ENCODE results near the gene NFAM1.

The NFAM1 gene

GRCh38 chr22:42358643-42359558 is 73.3 kb downstream of the NFAM1 start:
- no peak overlapping the region for H3K4me3 ChIP-seq (ENCODE audit: low read length)
- TF ChIP-seq ZNF274 (IDR thresholded peaks at IDR 0.05; ENCODE audit: low read depth, low read length): no peak

GRCh38 chr22:42357634-42358296 is 74.4 kb downstream of the NFAM1 start:
- no peak overlapping the region for H3K4me3 ChIP-seq (ENCODE audit: low read length)
- TF ChIP-seq ZNF274 (IDR thresholded peaks at IDR 0.05; ENCODE audit: low read depth, low read length): no peak

- TF ChIP-seq ZNF274 (IDR thresholded peaks at IDR 0.05; ENCODE audit: low read depth, low read length): no peak
- no peak overlapping the region for H3K4me3 ChIP-seq (ENCODE audit: low read length)
These were observed 75.0 kb downstream of the NFAM1 start for GRCh38 chr22:42357221-42357620.

- H3K4me3 ChIP-seq (ENCODE audit: low read length): no peak overlapping the region
- no peak for TF ChIP-seq ZNF274 (IDR thresholded peaks at IDR 0.05; ENCODE audit: low read depth, low read length)
These were observed 75.7 kb downstream of the NFAM1 start for GRCh38 chr22:42356533-42356932.

- no peak for TF ChIP-seq ZNF274 (IDR thresholded peaks at IDR 0.05; ENCODE audit: low read depth, low read length)
- H3K4me3 ChIP-seq (ENCODE audit: low read length): no peak overlapping the region
These were observed 78.1 kb downstream of the NFAM1 start for GRCh38 chr22:42353883-42354727.

GRCh38 chr22:42350373-42350772 is 81.8 kb downstream of the NFAM1 start:
- no peak overlapping the region for H3K4me3 ChIP-seq (ENCODE audit: low read length)
- no peak for TF ChIP-seq ZNF274 (IDR thresholded peaks at IDR 0.05; ENCODE audit: low read depth, low read length)

- H3K4me3 ChIP-seq (ENCODE audit: low read length): no peak overlapping the region
- TF ChIP-seq ZNF274 (IDR thresholded peaks at IDR 0.05; ENCODE audit: low read depth, low read length): no peak
These were observed 84.8 kb downstream of the NFAM1 start for GRCh38 chr22:42347281-42347824.

- TF ChIP-seq ZNF274 (IDR thresholded peaks at IDR 0.05; ENCODE audit: low read depth, low read length): no peak
These were observed 85.5 kb downstream of the NFAM1 start for GRCh38 chr22:42346722-42347121.

GRCh38 chr22:42345458-42345857 is 86.7 kb downstream of the NFAM1 start:
- H3K4me3 ChIP-seq (ENCODE audit: low read length): no peak overlapping the region
- no peak for TF ChIP-seq ZNF274 (IDR thresholded peaks at IDR 0.05; ENCODE audit: low read depth, low read length)

More at GRCh38 chr22:42346722-42347121, 85.5 kb downstream of the NFAM1 start:
- H3K4me3 ChIP-seq (ENCODE audit: low read length): no peak overlapping the region

GRCh38 chr22:42344361-42344905 is 87.8 kb downstream of the NFAM1 start:
- TF ChIP-seq ZNF274 (IDR thresholded peaks at IDR 0.05; ENCODE audit: low read depth, low read length): no peak
- no peak overlapping the region for H3K4me3 ChIP-seq (ENCODE audit: low read length)

- H3K4me3 ChIP-seq (ENCODE audit: low read length): no peak overlapping the region
- no peak for TF ChIP-seq ZNF274 (IDR thresholded peaks at IDR 0.05; ENCODE audit: low read depth, low read length)
These were observed 88.6 kb downstream of the NFAM1 start for GRCh38 chr22:42343531-42344081.

GRCh38 chr22:42343121-42343454 is 89.1 kb downstream of the NFAM1 start:
- TF ChIP-seq ZNF274 (IDR thresholded peaks at IDR 0.05; ENCODE audit: low read depth, low read length): no peak
- no peak overlapping the region for H3K4me3 ChIP-seq (ENCODE audit: low read length)

- TF ChIP-seq ZNF274 (IDR thresholded peaks at IDR 0.05; ENCODE audit: low read depth, low read length): no peak
- no peak overlapping the region for H3K4me3 ChIP-seq (ENCODE audit: low read length)
These were observed 89.6 kb downstream of the NFAM1 start for GRCh38 chr22:42342426-42343120.

Data from GM08714 (cell line).